NCI-H146 (cell line): ENCODE measurements around the gene PAQR4.

ENCODE experiments used
- DNase-seq: peaks from one replicate; lab custom pipeline; 2025; lab: John Stamatoyannopoulos, UW

PAQR4 gene

DNA sequence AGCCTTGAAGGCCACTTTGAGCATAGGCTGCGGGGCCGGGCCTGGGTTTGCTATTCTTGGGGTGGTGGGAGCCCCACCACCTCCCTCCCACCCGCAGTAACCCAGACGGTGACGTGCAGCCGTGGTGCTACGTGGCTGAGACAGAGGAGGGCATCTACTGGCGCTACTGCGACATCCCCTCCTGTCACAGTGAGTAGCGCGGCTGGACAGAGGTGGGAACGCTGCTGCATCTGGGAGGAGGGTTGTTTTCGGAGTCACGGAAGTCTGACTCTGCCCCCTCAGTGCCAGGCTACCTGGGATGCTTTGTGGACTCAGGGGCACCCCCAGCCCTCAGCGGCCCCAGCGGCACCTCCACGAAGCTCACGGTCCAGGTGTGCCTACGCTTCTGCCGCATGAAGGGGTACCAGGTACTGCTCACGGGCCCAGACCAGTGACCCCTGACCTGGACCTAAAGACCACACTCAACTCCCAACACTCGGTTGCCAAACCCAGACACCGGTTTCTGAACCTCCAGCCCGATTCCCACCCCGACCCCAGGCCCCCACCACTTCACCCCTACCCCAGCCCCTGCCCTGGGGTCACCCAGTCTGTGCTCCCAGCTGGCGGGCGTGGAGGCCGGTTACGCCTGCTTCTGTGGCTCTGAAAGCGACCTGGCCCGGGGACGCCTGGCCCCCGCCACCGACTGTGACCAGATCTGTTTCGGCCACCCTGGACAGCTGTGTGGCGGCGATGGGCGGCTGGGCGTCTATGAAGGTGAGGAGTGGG lies 2.9 kb upstream of the PAQR4 start:
- DNase-seq, result no peak

DNA sequence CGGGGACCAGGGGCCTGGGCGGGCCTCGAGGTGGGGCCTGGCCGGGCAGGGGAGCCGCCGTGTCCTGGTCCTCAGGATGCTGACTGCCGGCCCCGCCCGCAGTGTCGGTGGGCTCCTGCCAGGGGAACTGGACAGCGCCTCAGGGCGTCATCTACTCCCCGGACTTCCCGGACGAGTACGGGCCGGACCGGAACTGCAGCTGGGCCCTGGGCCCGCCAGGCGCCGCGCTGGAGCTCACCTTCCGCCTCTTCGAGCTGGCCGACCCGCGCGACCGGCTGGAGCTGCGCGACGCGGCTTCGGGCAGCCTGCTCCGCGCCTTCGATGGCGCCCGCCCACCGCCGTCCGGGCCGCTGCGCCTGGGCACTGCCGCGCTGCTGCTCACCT lies 2.3 kb upstream of the PAQR4 start:
- no peak for DNase-seq

DNA sequence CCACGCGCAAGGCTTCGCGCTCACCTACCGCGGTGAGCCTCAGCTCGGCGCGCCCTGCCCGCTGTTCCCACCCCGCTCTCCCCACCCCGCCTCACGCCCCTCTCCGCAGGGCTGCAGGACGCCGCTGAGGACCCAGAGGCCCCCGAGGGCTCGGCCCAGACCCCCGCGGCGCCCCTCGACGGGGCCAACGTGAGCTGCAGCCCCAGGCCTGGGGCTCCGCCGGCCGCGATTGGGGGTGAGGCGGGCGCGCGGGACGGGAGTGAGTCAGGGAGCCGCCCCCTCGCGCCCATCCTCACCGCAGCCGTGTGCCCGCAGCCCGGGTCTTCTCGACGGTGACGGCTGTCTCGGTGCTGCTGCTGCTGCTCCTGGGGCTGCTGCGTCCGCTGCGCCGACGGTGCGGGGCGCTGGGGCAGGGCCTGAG lies 1.9 kb upstream of the PAQR4 start:
- no peak for DNase-seq

GRCh38 chr16:2967721-2968161 lies 1.4 kb upstream of the PAQR4 start:
- no peak for DNase-seq

GRCh38 chr16:2968368-2968737 lies 795 bp upstream of the PAQR4 start:
- no peak for DNase-seq

GRCh38 chr16:2969545-2970521 lies 685 bp downstream of the PAQR4 start:
- DNase-seq, result peak; percentile 85

GRCh38 chr16:2970563-2970962 lies 1.4 kb downstream of the PAQR4 start:
- DNase-seq, result no peak

DNA sequence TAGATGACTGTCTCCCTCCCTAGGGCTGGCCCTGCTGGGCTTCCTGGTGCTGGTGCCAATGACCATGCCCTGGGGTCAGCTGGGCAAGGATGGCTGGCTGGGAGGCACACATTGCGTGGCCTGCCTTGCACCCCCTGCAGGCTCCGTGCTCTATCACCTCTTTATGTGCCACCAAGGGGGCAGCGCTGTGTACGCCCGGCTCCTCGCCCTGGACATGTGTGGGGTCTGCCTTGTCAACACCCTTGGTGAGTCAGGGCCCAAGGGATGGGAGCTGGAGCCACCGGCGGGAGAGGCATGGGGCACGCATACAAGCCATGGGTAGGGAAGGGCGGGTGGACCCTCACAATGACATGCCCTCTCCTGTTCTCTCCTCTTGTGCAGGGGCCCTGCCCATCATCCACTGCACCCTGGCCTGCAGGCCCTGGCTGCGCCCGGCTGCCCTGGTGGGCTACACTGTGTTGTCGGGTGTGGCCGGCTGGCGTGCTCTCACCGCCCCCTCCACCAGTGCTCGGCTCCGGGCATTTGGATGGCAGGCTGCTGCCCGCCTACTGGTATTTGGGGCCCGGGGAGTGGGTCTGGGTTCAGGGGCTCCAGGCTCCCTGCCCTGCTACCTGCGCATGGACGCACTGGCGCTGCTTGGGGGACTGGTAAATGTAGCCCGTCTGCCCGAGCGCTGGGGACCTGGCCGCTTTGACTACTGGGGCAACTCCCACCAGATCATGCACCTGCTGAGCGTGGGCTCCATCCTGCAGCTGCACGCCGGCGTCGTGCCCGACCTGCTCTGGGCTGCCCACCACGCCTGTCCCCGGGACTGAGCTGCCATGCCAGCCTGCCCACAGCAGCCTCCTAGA lies 2.2 kb downstream of the PAQR4 start:
- DNase-seq, result no peak

GRCh38 chr16:2971985-2972784 lies 3.0 kb downstream of the PAQR4 start:
- DNase-seq, result no peak

GRCh38 chr16:2973093-2973492 lies 3.9 kb downstream of the PAQR4 start:
- no peak for DNase-seq

GRCh38 chr16:2973605-2974318 lies 4.6 kb downstream of the PAQR4 start:
- DNase-seq, result no peak

DNA sequence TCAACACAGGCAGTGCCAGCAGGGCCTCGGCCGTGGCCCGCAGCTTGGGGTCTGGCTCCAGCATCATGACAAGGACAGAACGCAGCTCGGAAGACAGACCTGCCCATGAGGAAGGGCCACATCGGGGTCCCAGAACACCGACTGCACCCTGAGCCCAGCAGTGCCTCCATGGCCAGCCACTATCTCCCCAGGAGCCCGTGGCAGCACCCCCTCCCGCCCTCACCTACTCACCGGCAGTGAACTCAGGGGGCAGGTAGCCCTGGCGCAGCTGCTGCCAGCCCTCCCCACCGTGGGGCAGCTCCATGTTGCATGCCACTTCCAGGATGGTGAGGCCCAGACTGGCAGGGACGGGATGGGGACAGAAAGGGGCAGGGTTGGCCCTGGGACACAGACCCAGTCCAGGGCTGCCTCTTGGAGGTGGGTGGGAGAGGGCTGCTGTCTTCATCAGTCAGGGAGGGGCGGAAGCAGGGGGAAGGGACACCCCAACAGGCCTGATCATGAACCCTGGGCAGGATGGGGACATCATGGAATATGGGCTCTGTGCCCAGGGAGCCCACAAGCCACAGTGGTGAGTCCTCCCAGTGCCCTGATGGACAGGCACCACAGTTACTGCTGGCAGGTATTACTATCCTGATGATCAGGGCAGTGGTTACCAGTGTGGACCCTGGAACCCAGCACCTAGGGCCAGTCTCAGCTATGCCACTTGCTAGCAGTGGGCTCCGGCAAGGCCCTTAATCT lies 5.3 kb downstream of the PAQR4 start:
- no peak for DNase-seq

DNA sequence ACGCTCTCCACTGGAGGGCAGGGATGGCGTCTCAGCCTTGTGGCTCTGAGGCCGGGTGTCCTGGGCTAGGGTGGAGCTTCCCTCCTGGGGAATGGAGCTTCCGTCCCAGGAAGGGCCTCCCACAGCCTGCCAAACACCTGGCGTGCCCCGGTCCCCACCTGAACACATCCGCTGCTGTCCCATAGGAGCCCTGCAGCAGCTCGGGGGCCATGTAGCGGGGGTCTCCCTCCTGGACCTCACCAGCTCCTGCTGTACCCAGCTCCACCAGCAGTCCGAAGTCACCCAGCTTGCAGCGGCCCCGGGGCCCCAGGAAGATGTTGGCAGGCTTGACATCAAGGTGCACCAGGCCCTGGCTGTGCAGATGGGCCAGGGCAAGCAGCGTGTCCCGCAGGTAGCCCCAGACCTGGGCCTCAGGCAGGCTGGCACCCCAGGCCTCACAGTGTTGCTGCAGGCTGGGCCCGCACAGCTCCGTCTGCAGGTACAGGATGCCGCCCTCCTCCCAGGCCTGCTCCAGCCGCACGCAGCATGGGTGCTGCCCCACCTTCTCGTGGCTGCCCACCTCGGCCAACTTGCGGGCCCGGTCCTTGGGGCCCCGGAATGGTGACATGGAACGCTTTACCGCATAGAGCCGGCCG lies 6.1 kb downstream of the PAQR4 start:
- DNase-seq, result no peak

GRCh38 chr16:2976201-2976600 lies 7.1 kb downstream of the PAQR4 start:
- no peak for DNase-seq

DNA sequence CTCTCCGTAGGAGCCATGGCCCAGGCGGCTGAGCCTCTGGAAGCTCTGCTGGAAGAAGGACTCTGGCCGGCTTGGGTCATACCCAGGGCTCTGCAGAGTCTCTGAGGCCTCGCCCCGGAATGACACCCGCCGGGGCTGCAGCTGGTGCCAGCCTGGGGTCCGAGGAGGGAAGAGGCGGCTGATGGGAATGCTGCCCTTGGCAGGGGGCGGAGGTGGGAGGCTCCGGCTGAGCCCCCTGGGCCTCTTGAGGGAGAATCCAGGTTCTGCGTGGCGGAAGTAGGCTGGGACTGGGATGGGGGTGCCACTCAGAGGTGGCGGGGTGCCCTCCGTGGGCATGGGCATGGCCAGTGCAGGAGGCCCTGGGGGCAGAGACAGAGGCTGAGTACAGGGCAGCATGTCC lies 7.5 kb downstream of the PAQR4 start:
- DNase-seq, result no peak

- no peak for DNase-seq
Measured at GRCh38 chr16:2977440-2977839, 8.3 kb downstream of the PAQR4 start.

- peak; percentile 38 for DNase-seq
Measured at GRCh38 chr16:2979669-2980226, 10.6 kb downstream of the PAQR4 start.

DNA sequence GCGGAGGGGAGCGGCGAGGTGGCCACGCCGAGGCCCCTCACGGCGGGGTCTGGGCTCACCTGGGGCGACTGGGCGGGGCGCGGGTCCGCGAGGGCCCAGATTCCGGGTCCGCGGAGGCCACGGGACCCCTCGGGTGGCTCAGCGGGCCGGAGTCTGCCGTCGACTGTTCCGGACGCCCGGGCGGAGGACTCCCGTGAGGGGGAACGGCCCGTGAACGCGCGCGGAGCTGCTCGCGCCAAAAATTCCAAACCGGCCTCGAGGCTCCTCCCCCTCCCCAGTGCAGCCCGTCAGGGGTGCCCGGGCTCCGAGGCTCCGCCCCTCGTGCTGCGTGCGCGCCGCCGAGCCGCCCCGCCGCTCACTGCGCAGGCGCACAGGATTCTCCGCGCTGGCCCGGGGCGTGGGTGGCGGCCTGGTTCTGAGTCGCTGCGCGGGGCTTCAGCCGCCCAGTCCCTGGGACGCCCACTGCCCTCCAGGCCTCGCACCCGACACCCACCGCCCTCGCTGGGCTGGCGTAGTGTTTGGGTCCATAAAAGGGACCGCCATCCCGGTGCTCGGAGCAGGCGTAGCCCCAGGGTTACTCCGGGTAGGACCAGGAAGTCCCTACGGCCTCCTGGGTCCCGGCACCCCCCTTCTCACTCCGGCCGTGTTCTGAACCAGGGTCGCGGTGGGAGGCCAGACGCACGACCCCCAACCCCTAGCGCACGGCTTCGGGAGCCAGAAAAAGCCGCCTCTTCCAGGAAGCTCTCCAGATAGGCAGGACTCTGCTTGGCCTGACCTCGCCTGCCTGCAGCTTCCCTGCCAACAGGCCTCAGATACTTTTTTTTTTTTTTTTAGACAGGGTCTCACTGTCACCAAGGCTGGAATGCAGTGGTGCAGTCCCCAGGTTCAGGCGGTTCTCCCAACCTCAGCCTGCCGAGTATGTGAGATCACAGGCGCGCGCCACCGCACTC lies 11.4 kb downstream of the PAQR4 start, which contains the start of gene PKMYT1:
Gene PKMYT1, minus strand, starts transcription at position 220 of the 950 bp plus-strand sequence. CDS start 789 bp downstream, outside the sequence.
- DNase-seq, result peak; percentile 92
